Activated CD8-positive, alpha-beta memory T cell treated with anti-CD3 and anti-CD28 coated beads, Interleukin-2, amount 50 U/mL, for 24 hours (primary cell): ENCODE data around the gene ZFAND3.

Experiments
- DNase-seq: peaks from one replicate; pipeline ENCODE4 v3.0.0-alpha.2; 2020; ENCODE audit errors: extremely low read depth

The ZFAND3 gene

GRCh38 chr6:37798436-37799262 is 20.9 kb upstream of the ZFAND3 start:
- no peak for DNase-seq

- no peak for DNase-seq
Measured at GRCh38 chr6:37799263-37799644, 20.3 kb upstream of the ZFAND3 start.

GRCh38 chr6:37800703-37801604 is 18.6 kb upstream of the ZFAND3 start:
- no peak for DNase-seq

- no peak for DNase-seq
Measured at GRCh38 chr6:37801605-37801940, 18.0 kb upstream of the ZFAND3 start.

GRCh38 chr6:37802810-37803209 is 16.7 kb upstream of the ZFAND3 start:
- no peak for DNase-seq

- no peak for DNase-seq
Measured at GRCh38 chr6:37804586-37804985, 14.9 kb upstream of the ZFAND3 start.

GRCh38 chr6:37806213-37806612 is 13.3 kb upstream of the ZFAND3 start:
- no peak for DNase-seq

- no peak for DNase-seq
Measured at GRCh38 chr6:37807656-37808055, 11.9 kb upstream of the ZFAND3 start.

GRCh38 chr6:37809197-37809543 is 10.4 kb upstream of the ZFAND3 start:
- DNase-seq: no peak

- DNase-seq: no peak
Measured at GRCh38 chr6:37812841-37813240, 6.7 kb upstream of the ZFAND3 start.

- DNase-seq: no peak
Measured at GRCh38 chr6:37814374-37814773, 5.2 kb upstream of the ZFAND3 start.

GRCh38 chr6:37816599-37817375 is 2.7 kb upstream of the ZFAND3 start:
- DNase-seq: no peak

GRCh38 chr6:37818536-37819176 is 871 bp upstream of the ZFAND3 start:
- peak; percentile 90 for DNase-seq

GRCh38 chr6:37819802-37820717 is 533 bp downstream of the ZFAND3 start:
- peak; percentile 20 for DNase-seq

- no peak for DNase-seq
Measured at GRCh38 chr6:37820718-37821079, 1.2 kb downstream of the ZFAND3 start.

GRCh38 chr6:37821446-37821845 is 1.9 kb downstream of the ZFAND3 start:
- DNase-seq: no peak

GRCh38 chr6:37822851-37823682 is 3.5 kb downstream of the ZFAND3 start:
- no peak for DNase-seq

GRCh38 chr6:37824170-37824569 is 4.6 kb downstream of the ZFAND3 start:
- no peak for DNase-seq

- DNase-seq: no peak
Measured at GRCh38 chr6:37826188-37826587, 6.7 kb downstream of the ZFAND3 start.

GRCh38 chr6:37826993-37827392 is 7.5 kb downstream of the ZFAND3 start:
- DNase-seq: no peak
